NCI-H226 (cell line): Measurements from ENCODE around the gene CDK6.

Experiments used
- DNase-seq: peaks from one replicate; pipeline ENCODE4 v3.0.0-alpha.2; 2015

The CDK6 gene

DNA sequence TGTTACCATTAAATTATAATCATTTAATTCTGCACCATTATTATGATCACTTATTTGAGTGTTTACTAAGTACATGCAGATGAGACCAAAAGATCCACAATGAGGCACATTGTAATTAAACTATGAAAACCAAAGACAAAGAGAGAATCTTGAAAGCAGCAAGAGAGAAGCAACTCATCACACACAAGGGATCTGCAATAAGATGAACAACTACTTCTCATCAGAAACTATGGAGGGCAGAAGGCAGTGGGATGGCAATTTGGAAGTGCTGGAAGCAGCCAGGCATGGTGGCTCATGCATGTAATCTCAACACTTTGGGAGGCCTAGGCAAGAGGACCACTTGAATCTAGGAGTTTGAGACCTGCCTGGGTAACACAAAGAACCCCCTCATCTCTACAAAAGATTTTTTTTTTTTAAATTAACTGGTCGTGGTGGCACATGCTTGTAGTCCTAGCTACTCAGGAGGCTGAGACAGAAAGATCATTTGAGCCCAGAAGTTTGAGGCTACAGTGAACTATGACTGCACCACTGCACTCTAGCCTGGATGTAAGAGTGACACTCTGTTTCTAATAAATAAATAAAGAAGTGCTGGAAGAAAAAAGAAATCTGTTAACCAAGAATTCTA is 47.7 kb downstream of the CDK6 start:
- no peak for DNase-seq

DNA sequence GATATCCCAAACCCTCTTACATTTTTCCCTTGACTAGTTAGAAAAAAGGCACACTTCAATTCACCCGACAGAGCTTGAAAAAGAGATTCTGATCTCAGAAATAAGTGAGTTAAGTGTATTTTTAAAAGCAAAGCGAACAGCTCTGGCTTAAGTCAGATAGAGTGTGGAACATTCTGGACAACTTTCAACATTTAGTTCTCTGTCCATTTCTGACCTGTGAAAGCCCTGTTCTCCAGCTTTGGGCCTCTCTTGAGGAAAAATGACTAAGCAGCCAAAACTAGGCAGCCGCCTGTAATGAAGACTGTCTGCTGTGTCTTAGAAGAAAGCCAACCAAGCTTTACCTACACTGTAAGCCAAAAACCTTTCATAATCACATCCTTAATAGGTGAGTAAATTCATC is 50.5 kb downstream of the CDK6 start:
- DNase-seq = no peak

GRCh38 chr7:92784935-92785334 is 51.4 kb downstream of the CDK6 start:
- DNase-seq = no peak

DNA sequence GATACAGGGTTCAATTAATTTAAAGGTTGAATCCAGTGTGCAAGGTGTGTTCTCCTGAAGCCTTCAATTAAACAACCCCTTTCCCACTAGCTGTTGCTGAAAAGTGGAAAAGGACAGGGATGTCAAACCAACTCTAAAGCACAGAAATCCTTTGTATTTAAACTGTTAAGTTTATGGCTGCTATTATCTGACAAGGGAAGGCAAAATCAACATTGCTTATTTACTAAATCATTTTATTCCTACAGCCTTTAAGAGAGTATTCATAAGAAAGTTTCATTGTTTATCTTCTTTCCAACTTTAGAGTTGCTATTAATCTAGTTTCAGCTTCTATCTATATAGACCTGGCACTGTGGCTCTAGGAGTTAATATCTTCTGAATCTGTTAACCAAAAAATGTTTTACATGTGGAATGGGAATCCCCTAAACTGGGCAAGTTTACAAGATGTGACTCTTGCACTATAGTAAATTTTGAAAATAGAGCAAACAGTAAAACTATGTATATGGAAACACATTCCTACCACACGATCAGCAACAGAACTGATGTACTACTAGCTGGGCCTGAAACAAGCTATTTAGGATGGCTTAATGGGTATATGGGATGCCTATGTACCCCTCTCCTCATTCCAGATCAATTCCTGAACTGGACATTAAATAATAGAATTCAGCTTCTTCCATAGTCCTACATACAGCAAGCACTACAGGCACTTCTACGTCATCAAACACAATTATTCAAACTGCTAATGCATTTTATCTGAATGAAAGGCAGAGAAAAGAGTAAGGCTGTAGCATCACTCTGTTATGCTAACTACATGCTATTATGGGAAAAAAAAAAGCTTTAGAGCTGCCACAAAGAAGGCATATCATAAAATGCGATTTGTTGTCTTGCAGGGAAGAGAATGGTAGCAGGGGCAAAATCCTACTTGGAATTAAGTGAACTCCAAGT is 52.8 kb downstream of the CDK6 start:
- no peak for DNase-seq

DNA sequence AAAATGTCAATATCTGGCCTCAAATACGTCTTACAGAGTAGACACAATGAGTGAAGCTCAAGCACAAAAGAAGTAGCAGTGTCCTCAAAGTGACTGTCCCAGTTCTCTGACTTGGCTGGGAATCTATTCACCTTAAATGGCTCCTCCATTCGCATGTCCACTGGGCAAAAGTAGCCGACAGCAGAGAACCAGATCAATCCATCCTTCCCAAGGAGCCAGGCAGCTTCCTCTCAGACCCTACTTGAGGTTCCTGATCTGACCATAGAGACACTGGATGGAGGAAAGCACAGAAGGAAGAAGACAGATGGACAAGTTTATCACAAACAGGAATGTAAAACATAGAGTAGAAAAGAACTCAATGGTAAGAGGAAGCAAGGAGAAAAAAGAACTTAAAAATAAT is 53.5 kb downstream of the CDK6 start:
- no peak for DNase-seq

DNA sequence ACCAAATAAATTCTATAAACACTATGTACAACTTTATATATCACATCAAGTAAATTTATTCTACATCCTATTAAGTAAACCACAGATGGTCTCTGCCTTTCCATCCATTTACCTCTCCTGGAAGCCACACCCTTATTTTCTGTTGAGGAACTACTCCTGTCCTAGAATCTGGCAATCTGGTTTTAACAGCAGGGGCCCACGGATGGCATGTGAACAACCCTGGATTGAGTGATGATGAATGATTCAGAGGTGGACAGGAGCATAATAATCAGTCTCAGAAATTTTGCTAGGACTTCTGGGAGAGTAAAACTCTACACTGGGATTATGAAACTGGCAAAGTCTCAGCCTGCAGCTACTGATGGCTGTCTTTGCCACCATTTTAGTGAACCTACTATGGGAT is 54.1 kb downstream of the CDK6 start:
- DNase-seq = peak; percentile 41

- DNase-seq = no peak
Observed at GRCh38 chr7:92781117-92781720, 55.2 kb downstream of the CDK6 start.

GRCh38 chr7:92778972-92779371 is 57.4 kb downstream of the CDK6 start:
- peak; percentile 70 for DNase-seq

GRCh38 chr7:92777993-92778392 is 58.4 kb downstream of the CDK6 start:
- no peak for DNase-seq

DNA sequence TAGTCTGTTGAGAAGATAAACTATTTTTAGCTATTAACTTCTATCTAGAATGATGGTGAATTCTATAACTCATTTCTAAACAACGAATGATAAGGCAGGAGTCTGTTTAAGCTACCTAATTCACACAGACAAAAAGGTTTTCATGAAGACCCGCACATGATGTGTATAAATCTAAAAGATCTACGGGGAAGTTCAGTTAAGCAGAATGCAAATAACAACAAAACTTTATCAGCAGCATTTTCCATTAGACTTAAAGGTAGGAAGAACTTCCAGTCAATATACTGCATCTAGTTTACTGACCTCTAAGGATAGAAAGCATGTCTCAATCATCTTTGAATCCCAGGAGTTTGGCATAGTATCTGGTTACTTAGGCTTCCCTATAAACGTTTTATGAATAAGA is 62.6 kb downstream of the CDK6 start:
- DNase-seq = no peak

DNA sequence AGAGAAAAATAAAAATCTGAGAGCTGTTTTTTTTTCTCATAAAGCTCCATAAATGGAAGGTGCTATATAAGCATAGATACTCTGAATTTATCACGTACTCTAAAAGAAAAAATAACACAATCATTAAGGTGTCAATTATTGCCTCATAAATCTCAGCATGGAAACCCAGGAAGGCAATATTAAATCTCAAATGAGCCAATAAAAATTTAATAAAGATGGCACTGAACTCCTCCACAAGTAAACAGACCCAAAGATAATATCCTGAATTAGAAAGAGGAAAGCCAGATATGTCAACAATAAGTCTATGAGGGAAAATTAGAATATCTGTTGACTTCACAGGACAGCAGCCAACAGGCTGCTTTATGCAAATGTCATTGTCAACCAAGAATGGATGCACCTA is 66.5 kb downstream of the CDK6 start:
- no peak for DNase-seq

- DNase-seq = no peak
Observed at GRCh38 chr7:92769394-92769699, 67.0 kb downstream of the CDK6 start.

DNA sequence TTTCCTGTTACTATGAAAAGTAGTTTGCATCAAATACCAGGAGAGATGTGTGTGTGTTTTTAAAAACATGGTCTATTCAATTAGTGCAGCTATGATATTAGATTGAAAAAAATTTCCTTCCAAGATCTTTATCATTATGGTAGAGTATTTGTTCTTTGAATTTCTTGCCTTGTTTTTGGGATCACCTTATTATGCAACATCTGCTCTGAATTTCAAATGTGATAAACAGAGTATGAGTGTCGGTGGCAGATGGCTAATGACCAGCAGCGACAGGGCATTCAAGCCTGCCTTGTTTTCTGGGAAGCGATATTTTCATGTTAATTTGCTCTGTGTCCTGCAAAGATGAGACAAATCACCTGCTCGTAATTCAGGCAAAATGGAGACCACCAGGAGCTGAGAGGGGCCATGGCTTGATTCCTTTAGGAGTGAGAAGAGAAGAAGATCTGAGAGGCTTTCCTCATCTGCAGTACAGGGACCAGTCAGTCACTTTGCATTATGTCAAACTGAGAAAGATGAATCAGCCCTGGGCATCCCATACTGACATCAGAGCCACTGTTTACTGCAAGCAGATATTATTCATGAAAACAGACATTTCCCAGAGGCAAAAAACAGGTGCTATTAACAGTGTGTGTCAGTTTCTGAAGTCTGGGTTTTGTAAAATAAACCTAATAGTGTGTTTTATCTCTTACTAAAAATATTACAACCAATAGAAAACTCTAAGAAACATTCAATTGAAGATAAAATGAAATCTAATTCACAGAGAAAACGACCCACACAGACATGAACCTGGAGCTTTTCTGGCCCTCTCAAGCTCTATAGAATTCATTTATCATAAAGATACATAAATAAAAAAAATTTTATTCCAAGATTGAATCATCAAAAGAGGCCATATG is 67.6 kb downstream of the CDK6 start:
- no peak for DNase-seq

- DNase-seq = peak; percentile 58
Observed at GRCh38 chr7:92767437-92767836, 68.9 kb downstream of the CDK6 start.

DNA sequence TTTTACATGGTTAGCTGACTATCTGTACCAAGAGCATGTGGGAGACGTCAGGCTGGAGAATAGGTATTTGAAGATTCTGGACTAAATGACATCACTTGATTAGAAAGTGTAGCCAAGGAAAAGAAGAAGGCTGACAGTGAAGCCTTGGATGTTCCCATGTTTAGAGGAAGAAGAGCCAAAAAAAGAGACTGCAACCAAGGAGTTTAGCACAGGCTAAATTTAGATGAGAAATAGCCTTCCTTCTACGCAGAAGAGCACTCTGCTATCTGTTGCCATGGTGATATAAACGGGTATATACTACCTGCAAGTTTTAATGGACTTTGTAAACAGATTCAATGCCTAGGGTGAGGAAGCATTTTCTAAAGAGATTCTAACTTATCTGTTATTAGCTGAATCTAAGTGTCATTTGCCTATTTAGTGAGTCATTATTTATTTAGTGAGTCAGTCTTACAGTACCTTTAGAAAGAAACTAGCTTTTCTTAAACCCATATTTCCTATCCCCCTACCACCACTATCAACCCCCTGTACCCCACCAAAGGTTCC is 69.8 kb downstream of the CDK6 start:
- DNase-seq = peak; percentile 72

DNA sequence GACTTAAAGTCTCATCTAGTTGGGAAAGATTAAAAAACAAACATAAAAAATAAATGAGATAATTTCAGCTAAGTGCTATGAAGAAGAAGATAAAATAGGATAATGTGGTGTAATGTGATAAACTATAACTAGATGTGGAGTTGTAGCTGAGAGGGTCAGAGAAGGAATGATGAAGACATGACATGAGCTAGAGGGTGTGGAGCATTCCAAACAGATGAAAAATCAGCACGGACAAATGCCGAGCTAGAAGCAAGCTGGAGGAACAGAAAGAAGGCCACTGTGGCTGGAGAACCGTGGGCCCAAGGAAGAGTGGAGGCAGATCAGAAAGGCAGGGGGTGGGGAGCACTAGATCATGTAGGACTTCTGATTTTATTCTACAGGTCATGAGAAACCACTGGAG is 70.6 kb downstream of the CDK6 start:
- DNase-seq = peak; percentile 94

DNA sequence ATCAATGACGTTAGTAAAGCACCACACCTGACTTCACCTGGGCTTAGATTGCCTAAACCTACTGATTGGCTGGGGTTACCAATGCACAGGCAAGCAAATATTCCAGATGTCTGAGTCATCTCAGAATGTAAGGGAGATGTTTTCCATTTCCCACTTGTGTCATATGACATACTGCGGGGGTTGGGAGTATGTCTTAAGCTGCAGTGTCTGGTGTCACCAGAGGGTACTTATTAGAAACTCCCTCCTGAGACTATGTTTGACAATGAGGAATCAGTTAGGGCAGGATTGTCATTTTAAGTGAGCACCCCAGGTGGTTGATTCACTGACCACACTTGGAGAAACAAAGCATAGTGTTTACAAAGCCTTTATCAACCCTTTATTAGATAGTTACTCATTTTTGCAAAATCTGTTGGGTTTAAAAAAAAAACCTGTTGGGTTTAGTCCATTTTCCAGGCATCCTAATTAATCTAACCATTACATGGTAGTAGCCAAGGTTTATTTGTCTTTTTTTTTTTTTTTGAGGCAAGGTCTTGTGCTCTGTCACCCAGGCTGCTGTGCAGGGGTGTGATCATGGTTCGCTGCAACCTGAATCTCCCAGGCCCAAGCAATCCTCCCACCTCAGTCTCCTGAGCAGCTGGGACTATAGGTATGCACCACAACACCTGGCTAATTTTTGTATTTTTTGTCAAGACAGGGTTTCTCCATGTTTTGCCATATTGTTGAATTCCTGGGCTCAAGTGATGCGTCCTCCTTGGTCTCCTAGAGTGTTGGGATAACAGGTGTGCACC is 72.5 kb downstream of the CDK6 start:
- peak; percentile 88 for DNase-seq

DNA sequence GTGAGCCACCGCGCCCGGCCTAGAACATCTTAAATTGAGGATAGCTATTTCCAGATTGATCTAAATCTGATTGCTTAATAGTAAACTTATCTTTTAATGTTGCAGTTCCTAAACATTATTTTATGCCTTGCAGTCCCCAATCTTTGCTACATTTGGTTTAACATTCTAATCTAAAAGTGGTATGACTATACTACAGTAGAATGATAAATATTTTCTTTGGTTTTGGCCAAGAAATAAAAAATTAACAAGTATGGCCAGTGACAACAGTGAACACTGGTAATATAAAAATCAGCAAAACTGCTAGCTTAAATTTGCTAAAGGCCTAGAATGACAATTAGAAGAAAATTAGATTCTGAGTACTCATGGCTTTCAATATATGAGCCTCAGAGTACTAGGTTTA is 73.5 kb downstream of the CDK6 start:
- DNase-seq = no peak

- no peak for DNase-seq
Observed at GRCh38 chr7:92761391-92762097, 74.8 kb downstream of the CDK6 start.

DNA sequence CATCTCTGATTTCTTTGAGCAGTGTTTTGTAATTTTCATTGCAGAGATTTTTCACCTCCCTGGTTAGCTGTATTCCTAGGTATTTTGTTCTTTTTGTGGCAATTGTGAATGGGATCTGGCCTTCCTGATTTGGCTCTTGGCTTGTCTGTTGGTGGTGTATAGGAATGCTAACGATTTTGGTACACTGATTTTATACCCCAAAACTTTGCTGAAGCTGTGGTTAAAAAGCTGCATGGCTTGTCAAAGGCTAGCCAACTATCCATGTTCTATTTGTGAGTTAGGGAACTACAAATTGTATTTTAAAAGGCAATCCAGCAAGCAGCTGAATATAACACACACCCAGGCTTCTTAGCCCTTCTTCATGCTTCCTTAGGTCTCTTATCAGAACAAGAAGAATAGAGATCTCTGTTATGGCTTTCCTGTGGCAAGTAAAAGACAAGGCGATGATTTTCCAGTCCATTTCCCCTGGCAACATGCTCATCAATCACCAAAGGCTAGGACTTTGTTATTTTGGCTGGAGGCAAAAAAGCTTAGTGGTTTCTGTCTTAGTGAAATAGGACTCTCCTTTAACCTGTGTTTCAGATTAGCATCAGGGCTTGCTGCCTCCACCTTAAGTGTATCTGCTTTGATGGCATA is 77.5 kb downstream of the CDK6 start:
- DNase-seq = peak; percentile 54
